ENCODE measurements around the gene SAP30.
A peak's percentile ranks its signal among the peaks of the same experiment; 100 is the strongest.

The SAP30 gene

DNA sequence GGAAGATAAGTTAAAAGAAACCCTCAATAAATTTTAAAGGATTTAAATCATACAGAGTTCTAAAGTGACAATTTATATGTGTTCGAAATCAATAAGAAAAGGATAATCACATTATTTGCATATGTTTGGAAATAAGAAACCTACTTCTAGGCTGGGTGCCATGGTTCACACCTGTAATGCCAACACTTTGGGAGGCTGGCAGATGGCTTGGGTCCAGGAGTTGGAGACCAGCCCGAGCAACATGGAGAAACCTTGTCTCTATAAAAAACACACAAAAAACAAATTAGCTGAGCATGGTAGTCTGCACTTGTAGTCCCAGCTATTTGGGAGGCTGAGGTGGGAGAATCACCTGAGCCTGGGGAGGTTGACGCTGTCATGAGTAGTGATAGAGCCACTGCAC lies 8.1 kb upstream of the SAP30 start:
- ChIA-PET CTCF (interaction anchor here (7.8 kb wide), 1 partner anchor 43 kb away, joined by 67 read pairs; no protein-coding TSS in a partner anchor), POLR2A (no interaction called here)
- TF ChIP-seq, protein P1, sequence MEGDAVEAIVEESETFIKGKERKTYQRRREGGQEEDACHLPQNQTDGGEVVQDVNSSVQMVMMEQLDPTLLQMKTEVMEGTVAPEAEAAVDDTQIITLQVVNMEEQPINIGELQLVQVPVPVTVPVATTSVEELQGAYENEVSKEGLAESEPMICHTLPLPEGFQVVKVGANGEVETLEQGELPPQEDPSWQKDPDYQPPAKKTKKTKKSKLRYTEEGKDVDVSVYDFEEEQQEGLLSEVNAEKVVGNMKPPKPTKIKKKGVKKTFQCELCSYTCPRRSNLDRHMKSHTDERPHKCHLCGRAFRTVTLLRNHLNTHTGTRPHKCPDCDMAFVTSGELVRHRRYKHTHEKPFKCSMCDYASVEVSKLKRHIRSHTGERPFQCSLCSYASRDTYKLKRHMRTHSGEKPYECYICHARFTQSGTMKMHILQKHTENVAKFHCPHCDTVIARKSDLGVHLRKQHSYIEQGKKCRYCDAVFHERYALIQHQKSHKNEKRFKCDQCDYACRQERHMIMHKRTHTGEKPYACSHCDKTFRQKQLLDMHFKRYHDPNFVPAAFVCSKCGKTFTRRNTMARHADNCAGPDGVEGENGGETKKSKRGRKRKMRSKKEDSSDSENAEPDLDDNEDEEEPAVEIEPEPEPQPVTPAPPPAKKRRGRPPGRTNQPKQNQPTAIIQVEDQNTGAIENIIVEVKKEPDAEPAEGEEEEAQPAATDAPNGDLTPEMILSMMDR (IDR thresholded peaks at IDR 0.05; ENCODE audit: insufficient read depth, low read length, missing control alignments): no peak
- no peak overlapping the region for H3K4me3 ChIP-seq (ENCODE audit: low read depth, low read length)
- no peak for DNase-seq (ENCODE audit: low read depth, low spot score)

DNA sequence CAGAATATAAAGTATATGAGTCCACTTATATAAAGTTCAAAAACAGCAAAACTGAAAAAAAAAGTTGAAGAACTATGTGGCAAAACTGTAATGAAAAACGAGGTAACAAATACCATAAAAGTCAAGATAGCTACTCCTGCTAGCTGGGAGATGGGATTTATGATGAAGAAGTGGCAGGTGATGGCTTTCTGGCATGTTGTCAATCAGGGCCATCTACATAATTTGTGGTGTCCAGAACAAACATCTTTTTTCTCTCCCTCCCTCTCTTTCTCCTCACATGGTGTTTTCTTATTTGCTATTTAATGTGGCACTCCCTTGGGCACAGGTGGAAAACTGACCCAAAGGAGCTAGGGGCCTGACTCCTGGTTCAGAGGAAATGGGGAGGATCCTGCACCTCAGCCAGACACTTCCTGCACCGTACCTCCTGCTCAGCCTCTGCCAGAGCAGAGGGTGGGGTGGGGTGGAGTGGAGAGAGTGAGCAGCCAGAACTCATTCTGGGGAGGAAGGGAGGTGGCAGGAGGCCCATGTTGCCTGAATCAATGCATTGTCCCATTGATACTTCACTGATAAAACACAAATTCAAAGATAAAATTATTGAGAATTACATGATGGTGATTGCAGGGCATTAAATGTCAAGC lies 5.3 kb upstream of the SAP30 start:
- H3K4me3 ChIP-seq (ENCODE audit: low read depth, low read length): no peak overlapping the region
- POLR2A ChIA-PET: no interaction called here
- DNase-seq (ENCODE audit: low read depth, low spot score): no peak
- TF ChIP-seq, protein P1 (IDR thresholded peaks at IDR 0.05; ENCODE audit: insufficient read depth, low read length, missing control alignments): no peak
- CTCF ChIA-PET: interaction anchor here (0.6 to 0.7 kb wide), 3 partner anchors 37 to 53 kb away, joined by 3 read pairs; no protein-coding TSS in a partner anchor

DNA sequence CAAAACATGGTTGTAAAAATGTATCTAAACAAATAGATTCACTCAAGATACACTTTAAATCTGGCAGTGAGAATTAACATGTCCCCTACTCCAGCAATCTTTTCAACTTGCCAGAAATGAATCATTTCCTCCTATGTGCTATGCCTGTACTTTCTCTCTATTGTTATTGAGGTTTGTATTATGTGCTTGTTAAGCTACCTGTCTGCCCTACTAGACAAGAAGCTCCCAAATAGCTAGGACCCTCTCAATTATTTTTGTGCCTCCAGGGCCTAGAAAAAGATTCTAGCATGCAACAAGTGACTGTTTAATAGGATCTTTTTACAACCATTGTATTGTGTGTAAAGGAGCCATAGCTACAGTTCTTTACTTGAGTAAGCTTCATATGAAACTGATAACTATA lies 3.5 kb upstream of the SAP30 start:
- POLR2A ChIA-PET: interaction anchor here (1.0 to 1.2 kb wide), 2 partner anchors 21 to 33 kb away, joined by 3 to 5 read pairs; partner anchors contain the start of gene HMGB2

DNA sequence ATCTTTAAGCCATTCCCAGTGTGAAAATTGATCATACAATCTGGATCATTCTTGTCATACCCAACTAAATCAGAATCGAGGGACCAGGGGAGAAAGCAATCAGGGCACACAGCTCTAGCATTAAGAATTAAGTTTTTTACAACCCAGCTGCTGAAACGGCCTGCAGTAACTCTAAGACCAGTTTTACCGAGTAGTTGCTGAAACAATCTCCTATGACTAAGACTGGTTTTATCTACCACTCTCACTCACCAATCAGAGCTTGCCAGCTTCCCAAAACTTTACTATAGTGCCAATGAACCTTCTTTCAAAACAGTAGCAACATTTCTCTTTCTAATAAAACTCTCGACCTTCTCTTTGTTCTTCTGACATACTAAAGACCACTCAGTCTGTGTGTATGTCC lies 2.8 kb upstream of the SAP30 start:
- DNase-seq (ENCODE audit: low read depth, low spot score): no peak
- ChIA-PET POLR2A (interaction anchor here (1.0 to 1.2 kb wide), 2 partner anchors 22 to 34 kb away, joined by 3 to 5 read pairs; partner anchors contain the start of gene HMGB2), CTCF (interaction anchor here (0.8 to 1.4 kb wide), 3 partner anchors 9 to 54 kb away, joined by 3 to 7 read pairs (median 5); no protein-coding TSS in a partner anchor)
- TF ChIP-seq, protein P1 (IDR thresholded peaks at IDR 0.05; ENCODE audit: insufficient read depth, low read length, missing control alignments): no peak
- H3K4me3 ChIP-seq (ENCODE audit: low read depth, low read length): no peak overlapping the region

More for the DNA sequence above, 3.5 kb upstream of the SAP30 start:
- no peak overlapping the region for H3K4me3 ChIP-seq (ENCODE audit: low read depth, low read length)
- CTCF ChIA-PET: interaction anchor here (0.8 to 1.4 kb wide), 3 partner anchors 8 to 55 kb away, joined by 3 to 7 read pairs (median 5); no protein-coding TSS in a partner anchor
- TF ChIP-seq, protein P1 (IDR thresholded peaks at IDR 0.05; ENCODE audit: insufficient read depth, low read length, missing control alignments): no peak
- no peak for DNase-seq (ENCODE audit: low read depth, low spot score)

DNA sequence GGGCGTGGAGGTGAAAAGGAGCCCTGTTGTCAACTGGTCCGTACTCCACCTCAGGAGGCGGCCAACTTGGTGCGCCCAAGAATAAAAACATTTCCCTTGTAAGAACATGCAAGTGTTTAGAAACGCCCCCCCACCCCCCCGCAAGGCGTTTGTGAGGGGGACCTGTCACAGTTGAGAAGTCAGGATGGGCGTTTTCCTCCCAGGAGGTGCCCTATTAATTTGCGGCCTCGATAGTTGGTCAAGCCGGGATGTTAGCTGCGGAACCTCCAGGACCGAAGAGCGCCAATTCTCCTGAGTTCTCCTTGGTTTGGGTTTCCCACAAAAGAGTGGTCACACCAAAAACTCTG lies 651 bp upstream of the SAP30 start:
- TF ChIP-seq, protein P1 (IDR thresholded peaks at IDR 0.05; ENCODE audit: insufficient read depth, low read length, missing control alignments): no peak
- H3K4me3 ChIP-seq (ENCODE audit: low read depth, low read length): peak overlapping the region; percentile 71
- CTCF ChIA-PET: interaction anchor here (1.0 to 2.0 kb wide), 8 partner anchors 9 to 356 kb away, joined by 3 to 14 read pairs (median 5); no protein-coding TSS in a partner anchor
- no peak for DNase-seq (ENCODE audit: low read depth, low spot score)
- POLR2A ChIA-PET: interaction anchor here (0.7 to 4.0 kb wide), 6 partner anchors 15 to 35 kb away, joined by 3 to 52 read pairs (median 4); partner anchors contain the start of genes HMGB2 and SCRG1

Measured in AG04449 (cell line).